ENCODE measurements around the gene TSPEAR. TPM values are rescaled to one million over a fixed set of nuclear protein-coding genes. Genes with fewer than 3 reads are reported as not detected.

Gene TSPEAR
- total RNA-seq, 6 experiments from 2014 or later = not detected

GRCh38 chr21:44502171-44502958 is 209.0 kb downstream of the TSPEAR start:
- H3K27me3 Mint-ChIP-seq (ENCODE audit: insufficient read depth) = peaks cover 13% of the 10 kb centered on the region
- no peak for DNase-seq
- no peaks in the 10 kb centered on the region for H3K36me3 Mint-ChIP-seq (ENCODE audit: low read depth)
- H3K4me3 Mint-ChIP-seq = no peak overlapping the region
- no peaks in the 10 kb centered on the region for H3K4me1 Mint-ChIP-seq (ENCODE audit: low read depth)
- H3K9me3 Mint-ChIP-seq = peaks cover 5% of the 10 kb centered on the region; the same call in 1 of the 2 replicates
- H3K27ac Mint-ChIP-seq = no peak overlapping the region
- no peak for TF ChIP-seq CTCF (IDR thresholded peaks at IDR 0.05)

GRCh38 chr21:44500111-44500510 is 211.3 kb downstream of the TSPEAR start:
- Mint-ChIP-seq H3K36me3 (ENCODE audit: low read depth) (peaks cover 4% of the 10 kb centered on the region; the same call in 1 of the 2 replicates), H3K27ac (no peak overlapping the region), H3K9me3 (peaks cover 10% of the 10 kb centered on the region; the same call in 1 of the 2 replicates), H3K4me1 (ENCODE audit: low read depth) (no peaks in the 10 kb centered on the region), H3K4me3 (no peak overlapping the region), H3K27me3 (ENCODE audit: insufficient read depth) (peaks cover 30% of the 10 kb centered on the region)
- no peak for DNase-seq
- TF ChIP-seq CTCF (IDR thresholded peaks at IDR 0.05) = no peak

GRCh38 chr21:44499631-44500030 is 211.7 kb downstream of the TSPEAR start:
- Mint-ChIP-seq H3K4me1 (ENCODE audit: low read depth) (no peaks in the 10 kb centered on the region), H3K36me3 (ENCODE audit: low read depth) (peaks cover 4% of the 10 kb centered on the region; the same call in 1 of the 2 replicates), H3K27me3 (ENCODE audit: insufficient read depth) (peaks cover 32% of the 10 kb centered on the region), H3K4me3 (no peak overlapping the region), H3K9me3 (peaks cover 10% of the 10 kb centered on the region; the same call in 1 of the 2 replicates), H3K27ac (no peak overlapping the region)
- DNase-seq = no peak
- no peak for TF ChIP-seq CTCF (IDR thresholded peaks at IDR 0.05)

DNA sequence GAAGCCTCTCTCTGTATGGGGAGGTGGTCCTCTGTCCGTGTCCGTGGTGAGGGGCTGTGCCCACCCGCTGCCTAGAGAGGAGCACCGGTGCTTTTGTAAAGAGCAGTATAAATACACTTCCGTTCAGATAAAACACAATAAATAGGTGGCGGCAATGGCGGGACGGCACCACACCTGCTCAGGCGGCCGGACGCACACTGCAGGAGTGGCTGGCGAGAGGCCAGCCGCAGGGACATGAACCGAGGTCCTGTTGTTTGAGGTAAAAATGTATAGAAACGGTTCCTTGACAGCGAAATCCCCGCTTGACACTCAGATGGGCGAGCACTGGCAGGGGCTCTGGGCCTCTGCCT is 212.2 kb downstream of the TSPEAR start:
- Mint-ChIP-seq H3K36me3 (ENCODE audit: low read depth) (peaks cover 4% of the 10 kb centered on the region; the same call in 1 of the 2 replicates), H3K27me3 (ENCODE audit: insufficient read depth) (peaks cover 32% of the 10 kb centered on the region), H3K27ac (no peak overlapping the region), H3K9me3 (peaks cover 10% of the 10 kb centered on the region; the same call in 1 of the 2 replicates), H3K4me3 (no peak overlapping the region), H3K4me1 (ENCODE audit: low read depth) (no peaks in the 10 kb centered on the region)
- DNase-seq = no peak
- no peak for TF ChIP-seq CTCF (IDR thresholded peaks at IDR 0.05)

DNA sequence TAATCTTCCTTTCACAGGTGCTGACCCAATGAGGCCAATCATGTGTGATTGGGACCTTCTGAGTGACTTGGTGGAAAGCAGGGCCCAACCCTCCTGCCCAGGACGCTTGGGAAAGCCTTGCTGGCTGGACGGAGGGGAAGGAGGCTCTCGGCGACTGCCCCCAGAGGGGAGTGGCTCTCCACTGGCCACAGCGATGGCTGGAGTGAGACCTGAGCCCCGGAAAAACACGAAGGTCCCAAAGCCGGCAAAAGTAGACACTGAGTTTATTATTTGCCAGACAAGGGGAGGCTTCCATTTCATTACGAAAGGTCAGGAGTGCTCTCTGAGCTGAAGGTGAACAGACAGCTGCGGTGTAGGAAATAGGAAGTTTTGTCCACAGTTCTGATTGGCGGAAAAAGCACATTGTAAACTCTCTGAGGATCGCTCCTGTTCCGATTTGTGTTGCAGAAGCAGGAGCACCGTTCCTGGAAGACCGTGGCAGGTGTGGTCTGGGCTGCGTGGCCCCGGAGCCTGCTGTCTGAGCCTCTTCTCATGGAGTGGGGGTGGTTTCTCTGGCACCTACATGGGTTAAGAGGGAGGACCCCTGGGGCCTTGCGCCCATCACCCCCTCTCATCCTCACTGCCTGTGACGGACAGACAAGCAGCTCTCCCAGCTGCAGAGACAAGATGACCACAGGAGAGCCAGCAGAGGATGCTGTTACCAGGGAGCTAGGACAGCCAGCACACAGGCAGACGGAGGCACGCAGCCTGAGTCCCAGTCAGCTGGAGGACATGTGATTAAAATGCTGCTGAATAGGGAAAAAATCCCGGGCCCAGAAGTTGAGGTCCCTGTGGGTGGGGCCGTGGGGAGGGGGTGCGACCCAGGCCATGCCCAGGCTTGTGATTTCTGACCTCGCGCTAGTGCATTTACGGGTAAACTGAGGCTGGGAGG is 212.8 kb downstream of the TSPEAR start:
- H3K27me3 Mint-ChIP-seq (ENCODE audit: insufficient read depth) = peaks cover 32% of the 10 kb centered on the region
- H3K9me3 Mint-ChIP-seq = peaks cover 15% of the 10 kb centered on the region
- no peaks in the 10 kb centered on the region for H3K4me1 Mint-ChIP-seq (ENCODE audit: low read depth)
- peaks cover 4% of the 10 kb centered on the region; the same call in 1 of the 2 replicates for H3K36me3 Mint-ChIP-seq (ENCODE audit: low read depth)
- TF ChIP-seq CTCF (IDR thresholded peaks at IDR 0.05) = no peak
- DNase-seq = no peak
- H3K27ac Mint-ChIP-seq = no peak overlapping the region
- no peak overlapping the region for H3K4me3 Mint-ChIP-seq
